Jurkat, Clone E6-1 (cell line): ENCODE results near the gene OR6B3.
"Not testable (repeated sequence)": the region's sequence is repeated elsewhere in the genome, so short reads cannot be mapped to it uniquely, and the experiment has no call there.

Experiments
- DNase-seq: peaks from one replicate; pipeline ENCODE4 v3.0.0-alpha.2; 2011; ENCODE audit warnings: low read depth, low spot score
- H3K4me3 ChIP-seq: 2 replicates; pipeline ENCODE4 v1.5.1; 2011; ENCODE audit warnings: mild to moderate bottlenecking, low read length, control low read depth, moderate library complexity

The OR6B3 gene

DNA sequence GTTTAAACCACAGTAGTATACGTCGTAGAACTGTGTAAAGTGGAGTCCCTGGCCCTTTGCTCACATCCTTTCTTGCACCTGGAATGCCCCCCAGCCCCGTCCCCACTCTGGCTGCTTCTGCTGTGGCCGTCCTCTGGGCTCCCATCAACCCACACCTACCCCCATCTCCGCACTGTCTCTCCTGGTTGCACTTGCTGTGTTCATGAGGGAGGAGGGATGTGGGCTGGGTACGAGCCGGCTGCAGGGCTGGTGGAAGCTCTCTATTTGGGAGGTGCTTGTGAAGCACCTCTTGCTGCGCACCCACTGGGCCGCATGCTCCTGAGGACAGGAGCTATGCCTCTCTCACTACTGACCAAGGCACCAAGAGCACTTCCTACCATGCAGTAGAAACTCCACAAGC, 5.1 kb downstream of the OR6B3 start:
- no peak for DNase-seq
- H3K4me3 ChIP-seq: no peak overlapping the region

DNA sequence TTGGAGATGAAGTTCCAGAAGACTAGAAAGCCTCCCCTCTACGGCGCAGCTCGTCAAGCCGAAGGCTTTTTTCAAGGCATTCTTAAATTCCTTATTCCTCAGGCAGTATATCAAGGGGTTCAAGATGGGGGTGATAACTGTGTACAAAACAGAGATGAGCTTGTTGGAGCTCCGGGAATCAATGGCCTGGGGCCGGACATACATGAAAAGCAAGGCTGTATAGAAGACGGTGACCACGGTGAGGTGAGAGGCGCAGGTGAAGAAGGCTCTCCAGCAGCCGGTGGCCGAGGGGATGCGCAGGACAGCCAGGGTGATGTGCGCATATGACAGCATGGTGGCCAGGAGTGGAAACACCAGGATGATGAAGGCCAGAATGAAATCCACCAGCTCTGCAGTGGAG, 8.2 kb downstream of the OR6B3 start:
- H3K4me3 ChIP-seq: no peak overlapping the region
- DNase-seq: no peak

DNA sequence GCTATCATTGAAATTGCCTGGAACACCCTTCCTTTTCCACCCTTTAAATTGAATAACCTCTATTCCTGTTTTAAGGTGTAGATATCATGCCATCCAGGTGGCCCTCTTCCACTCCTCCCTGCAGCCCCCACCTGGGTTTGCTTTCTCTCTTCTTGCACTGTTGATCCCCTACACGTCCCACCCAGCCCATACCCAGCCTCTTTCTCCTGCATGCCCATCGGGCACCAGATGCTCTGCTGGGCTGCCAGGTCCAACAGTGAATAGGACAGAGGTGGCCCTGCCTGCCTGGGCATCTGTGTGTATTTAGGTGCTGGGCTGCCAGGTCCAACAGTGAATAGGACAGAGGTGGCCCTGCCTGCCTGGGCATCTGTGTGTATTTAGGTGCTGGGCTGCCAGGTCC, 9.2 kb downstream of the OR6B3 start:
- H3K4me3 ChIP-seq, DNase-seq: not testable (repeated sequence)

DNA sequence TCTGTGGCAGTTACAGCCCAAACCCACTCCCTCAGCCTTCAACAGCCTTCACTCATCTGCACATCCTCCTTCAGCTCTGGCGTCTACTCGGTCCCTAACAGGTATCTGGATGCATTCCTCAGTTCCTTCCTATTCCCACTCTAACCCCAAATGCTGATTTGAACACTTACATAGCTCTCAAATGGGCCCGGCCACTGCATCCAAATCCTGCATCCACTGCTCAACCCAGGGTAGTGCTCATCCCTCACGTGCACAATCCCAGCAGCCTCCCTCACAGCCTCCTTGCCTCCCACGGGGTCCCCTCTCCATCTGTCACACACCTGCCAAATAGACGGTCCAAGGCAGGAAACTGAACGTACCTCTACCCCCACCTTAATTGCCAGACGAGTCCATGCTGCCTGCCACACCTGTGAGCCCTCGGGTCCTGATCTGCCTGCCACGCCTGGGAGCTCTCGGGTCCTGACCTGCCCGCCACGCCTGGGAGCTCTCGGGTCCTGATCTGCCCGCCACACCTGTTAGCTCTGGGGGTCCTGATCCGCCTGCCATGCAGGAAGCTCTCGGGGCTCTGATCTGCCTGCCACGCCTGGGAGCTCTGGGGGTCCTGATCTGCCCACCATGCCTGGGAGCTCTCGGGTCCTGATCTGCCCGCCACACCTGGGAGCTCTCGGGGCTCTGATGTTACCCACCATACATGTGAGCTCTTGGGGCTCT, 9.9 kb downstream of the OR6B3 start:
- no peak overlapping the region for H3K4me3 ChIP-seq
- no peak for DNase-seq

DNA sequence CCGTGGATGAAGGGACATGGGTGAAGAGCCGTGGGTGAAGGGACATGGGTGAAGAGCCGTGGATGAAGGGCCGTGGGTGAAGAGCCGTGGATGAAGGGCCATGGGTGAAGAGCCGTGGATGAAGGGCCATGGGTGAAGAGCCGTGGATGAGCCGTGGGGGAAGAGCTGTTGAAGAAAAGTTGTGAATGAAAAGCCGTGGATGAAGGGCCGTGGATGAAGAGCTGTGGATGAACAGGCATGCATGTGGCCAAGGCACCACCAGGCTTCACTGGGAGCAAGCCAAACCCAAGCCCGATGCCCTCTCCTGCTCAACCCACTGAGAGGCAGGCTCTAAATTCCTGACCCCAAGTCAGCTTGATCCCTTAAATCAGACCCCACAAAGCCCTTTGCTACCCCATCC, 10.6 kb downstream of the OR6B3 start:
- DNase-seq: no peak
- no peak overlapping the region for H3K4me3 ChIP-seq

DNA sequence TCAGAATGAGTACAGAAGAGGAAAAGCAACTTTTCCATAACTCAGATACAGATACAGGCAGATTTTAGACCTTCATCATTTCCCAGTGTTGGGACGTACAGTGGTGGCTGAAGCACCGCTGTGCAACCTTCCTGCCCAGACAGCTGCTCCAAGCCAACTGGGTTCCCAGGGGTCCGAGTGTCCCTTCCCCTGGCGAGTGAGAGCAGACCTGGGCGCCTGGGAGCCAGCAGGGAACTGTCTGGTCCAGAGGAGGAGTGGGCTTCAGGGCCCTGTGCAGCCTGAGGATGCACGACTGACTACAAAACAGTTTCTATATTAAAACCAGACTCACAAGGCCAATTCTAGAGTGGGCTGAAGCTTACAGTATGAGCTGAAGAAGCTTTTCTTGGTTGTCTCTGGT, 12.0 kb downstream of the OR6B3 start:
- no peak overlapping the region for H3K4me3 ChIP-seq
- DNase-seq: no peak

DNA sequence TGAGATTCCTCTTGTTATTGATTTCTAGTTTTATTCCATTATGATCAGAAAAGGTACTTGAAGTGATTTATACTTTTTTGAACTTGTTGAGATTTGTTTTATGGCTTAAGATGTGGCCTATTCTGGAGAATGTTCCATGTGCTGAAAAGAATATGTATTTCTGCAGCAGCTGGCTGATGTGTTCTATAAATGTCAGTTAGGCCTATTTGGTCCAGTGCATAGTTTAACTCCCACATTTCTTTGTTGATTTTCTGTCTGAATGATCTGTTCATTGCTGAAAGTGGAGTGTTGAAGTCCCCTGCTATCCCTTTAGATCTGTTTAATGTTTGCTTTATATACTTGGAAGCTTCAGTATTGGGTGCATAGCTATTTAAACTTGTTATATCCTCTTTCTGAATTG, 16.0 kb downstream of the OR6B3 start:
- no peak for DNase-seq
- no peak overlapping the region for H3K4me3 ChIP-seq

DNA sequence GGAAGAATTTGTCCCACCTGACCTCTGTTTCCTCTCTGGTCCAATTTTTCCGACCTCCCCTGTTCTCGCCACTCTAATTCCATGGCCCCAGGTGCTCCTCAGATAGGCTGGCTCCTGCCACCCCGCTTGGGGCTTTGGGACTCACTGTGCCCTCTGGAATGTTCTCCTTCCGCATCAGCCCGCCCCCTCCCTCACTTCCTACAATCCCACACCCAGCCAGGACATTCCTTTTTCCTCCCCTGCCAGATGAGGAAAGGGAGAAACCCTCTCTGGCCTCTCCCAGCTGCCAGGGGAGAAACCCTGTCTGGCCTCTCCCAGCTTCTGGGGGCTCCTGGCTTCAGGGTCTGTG, 20.0 kb downstream of the OR6B3 start:
- H3K4me3 ChIP-seq: no peak overlapping the region
- no peak for DNase-seq

DNA sequence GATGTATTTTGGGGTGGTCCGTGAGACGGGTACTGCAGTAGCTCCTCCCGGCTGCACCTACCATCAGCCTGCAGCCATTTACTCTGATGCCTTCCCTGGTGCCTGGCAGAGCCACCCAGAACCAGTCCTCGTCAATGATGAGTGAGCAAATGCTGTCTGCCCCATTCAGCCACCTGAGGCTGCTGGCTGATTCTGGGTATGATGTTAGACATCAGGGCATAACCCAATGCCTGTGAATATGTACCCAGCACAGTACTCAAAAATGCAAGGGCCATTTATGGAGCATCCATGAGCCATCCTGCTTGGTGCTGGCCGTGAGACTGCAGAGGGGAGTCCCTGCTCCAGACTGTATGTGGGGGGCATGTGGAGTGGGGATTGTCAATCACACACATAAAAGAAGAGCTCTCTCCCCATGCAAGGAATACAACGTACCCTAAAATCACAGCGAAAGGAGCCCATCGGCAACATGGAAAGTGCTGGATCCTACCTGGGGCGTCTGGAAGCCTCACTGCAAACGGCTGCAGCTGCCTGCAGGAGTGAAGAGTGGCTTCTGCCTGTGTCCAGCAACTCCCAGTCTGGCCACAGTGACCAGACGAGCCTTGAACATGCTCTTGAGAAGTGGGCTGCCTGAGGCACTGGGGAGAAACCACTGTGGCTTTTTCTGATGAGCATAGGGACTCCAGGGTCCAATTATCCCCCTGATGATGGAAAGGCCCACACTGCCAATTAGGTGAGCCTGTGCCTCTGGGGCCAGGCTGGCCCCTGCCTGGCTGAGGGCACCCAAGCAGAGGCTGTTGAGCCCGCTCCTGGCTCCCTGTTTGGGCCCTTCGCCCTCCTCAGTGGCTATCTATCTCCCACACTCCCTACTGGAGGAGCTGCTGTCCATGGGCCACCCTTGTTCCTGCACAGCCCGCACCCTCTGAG, 20.7 kb downstream of the OR6B3 start:
- no peak overlapping the region for H3K4me3 ChIP-seq
- no peak for DNase-seq

DNA sequence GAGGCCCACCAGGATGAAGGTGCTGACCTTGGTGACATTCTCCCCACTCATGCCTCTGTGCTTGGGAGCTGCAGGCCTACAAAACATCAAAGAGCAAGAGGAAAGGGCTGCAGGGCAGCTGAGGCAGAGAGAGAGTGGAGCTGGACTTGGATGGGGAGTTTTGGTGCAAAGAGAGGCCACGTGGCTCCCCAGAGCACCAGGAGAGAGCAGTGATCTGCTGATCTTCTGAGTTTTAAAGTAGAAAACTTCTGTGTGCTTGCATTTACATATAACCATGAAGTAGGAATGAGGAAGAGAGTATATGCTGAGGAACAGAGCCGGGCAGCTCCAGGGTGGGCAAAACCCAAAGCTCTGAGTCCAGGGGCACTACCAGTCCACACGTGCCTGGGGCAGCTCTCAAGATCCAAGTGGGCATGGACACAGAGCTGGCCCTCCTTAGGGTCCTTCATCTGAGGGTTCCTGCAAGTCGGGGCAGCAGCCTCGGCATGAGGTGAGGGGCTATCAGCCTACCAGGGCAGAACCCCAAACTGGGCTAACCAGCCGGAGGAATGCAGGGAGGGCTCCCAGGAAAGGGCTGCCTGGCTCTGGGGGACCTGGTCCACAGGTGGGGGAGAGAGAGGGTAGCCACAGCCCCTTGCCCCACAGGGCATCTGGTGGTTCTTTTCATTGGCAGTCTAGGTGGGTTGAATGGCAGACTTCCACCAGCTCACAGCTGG, 22.8 kb downstream of the OR6B3 start, which contains the start of gene OR6B2:
OR6B2 (minus strand) TSS at position 51 of the 716 bp plus-strand sequence; CDS start at position 51, 0 bp downstream.
- no peak within 1 kb of the TSS for H3K4me3 ChIP-seq
- DNase-seq: no peak

DNA sequence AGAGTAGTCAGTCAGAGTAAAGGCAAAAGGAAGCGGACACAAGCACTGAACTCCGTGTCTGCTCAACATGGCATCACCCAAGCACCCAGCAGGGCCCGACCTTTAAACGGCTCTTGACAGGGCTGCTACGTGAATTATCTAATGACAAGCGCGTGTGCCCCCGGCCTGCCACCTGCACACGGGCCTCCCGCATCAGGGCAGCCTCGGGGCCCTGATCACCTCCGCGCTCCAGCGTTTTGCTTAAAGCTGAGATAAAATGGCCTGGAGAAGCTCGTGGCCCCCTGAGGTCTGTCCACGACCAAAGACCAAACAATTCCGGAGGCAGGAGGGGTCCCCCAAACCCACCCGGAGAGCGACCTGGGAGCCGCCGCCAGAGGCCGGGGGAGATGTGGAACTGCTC, 28.6 kb downstream of the OR6B3 start:
- peak; percentile 5 for DNase-seq
- peak overlapping the region; percentile 67 for H3K4me3 ChIP-seq

DNA sequence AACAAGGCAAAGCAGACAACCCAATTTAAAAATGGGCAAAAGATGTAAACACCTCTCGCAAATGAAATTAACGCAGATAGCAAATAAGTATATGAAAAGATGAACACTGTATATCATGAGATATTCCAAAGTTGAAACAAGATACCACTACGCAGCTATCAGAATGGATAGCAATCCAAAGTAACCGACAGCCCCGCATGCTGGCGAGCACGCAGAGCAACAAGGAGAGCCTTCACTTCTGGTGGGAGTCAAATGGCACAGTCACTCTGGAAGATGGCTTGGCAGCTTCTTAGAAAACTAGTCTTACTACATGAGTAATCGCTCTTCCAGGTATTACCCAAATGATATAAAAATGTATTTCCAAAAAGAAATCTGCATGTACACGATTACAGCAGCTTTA, 29.5 kb downstream of the OR6B3 start:
- DNase-seq: no peak

DNA sequence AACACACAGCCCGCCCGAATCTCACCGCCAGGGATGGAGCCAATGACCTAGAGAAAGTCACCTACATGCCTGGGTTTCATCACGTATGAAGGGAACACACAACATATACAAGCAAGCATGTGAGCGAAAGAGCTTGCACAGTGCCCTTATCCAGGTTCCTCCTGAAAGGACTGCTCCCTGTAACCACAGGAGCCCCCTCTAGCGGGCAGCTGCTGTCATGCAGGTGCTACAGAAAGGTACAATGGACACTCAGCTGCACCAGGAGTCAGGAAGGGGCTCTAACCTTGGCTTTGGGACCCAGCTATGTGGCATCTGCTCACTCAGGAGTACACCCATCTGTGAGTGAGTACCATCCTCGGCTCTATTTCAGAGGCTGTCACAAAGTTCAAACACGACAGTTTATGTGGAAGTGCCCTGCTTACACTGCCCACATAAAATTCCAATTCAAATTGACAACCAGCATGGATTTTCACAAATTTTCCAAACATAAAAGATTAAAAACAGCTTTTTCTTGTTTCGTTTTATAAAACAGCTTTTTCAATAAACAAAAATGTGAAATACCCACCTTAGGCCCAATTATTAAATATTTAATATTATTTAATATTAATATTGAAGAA, 31.7 kb downstream of the OR6B3 start:
- peak; percentile 45 for DNase-seq
- no peak overlapping the region for H3K4me3 ChIP-seq

More for the DNA sequence above, 29.5 kb downstream of the OR6B3 start:
- H3K4me3 ChIP-seq: peak overlapping the region; percentile 67

DNA sequence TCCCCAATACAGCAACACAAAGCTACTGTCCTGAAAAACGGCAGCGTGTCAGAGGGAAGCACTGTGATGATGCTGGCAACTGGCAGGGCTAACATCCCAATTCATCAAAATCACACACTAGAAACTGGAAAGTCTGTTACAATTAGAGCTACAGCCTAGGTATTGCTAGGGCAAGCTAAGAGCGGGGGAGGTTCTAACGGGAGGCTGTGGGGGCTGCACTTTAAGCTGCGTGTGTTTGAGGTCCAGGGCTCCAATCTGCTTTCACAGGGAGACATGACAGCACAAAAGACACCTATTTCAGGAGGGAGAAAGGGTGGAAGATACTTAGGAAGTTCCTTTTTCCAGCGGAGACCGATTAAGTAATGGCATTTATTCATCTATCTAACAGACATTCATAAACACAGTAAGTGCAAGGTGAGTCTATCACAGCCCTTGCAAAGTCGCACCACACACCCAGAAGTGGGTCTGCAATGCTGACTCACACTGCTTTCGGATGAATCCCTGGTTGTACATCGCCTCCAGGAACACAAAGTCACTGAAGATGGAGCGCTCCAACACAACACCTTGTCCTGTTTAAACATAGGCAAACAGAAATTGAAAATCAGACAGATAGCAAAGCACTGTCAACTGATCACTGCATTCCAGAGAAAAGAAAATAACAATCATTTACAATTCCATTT, 35.1 kb downstream of the OR6B3 start:
- H3K4me3 ChIP-seq: no peak overlapping the region
- no peak for DNase-seq

DNA sequence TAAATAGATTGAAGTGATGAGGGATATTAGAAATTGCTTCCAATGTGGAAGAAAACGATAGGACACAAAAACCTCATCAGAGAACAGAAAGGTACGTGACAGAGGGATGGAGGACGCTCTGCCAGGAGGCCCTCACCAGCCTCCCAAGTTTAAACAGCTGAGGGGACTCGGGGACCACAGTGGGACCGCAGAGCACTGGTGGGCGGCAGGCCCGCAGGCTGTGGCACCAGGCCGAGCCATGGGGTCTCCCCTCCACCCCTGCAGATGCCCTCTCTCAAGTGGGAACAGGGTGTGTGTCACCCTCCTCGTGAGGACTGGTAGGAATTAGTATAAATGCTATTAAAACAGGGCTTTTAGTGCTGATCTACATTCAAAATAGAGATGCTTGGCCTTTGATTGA, 39.0 kb downstream of the OR6B3 start:
- no peak for DNase-seq
- H3K4me3 ChIP-seq: no peak overlapping the region

DNA sequence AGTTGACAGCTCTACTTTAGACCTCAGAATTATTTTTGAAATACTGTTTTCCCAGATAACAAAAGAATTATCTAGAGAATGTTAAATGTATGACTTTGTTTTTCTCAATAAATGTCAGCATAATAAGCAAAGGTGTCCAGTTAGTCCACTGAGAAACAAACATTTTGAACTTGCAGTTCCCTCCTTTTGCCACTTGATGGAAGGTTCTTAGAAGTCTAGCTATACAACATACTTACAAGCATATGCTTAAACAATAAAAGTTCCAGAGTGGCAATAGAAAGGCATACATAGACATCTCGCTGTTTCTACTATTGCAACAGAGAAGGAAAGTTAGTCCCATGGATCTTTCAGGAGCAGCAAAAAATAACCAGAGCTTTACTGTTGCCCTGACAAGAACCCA, 40.0 kb downstream of the OR6B3 start:
- H3K4me3 ChIP-seq: no peak overlapping the region
- DNase-seq: no peak

DNA sequence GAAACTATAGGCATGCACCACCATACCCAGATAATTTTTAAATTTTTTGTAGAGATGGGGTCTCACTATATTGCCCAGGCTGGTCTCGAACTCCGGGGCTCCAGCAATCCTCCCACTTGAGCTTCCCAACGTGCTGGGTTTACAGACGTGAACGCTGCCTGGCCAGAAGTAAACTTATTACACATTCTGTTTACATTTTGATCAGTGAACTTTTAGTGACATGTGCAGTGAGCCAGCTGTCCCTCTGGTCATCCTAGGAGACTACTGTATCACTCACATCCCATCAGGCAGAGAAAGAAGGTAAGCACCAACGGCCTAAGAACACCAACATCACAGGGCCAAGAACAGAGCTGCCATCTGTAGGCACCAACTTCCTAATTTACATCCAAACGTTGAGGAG, 50.3 kb downstream of the OR6B3 start:
- no peak overlapping the region for H3K4me3 ChIP-seq
- no peak for DNase-seq

DNA sequence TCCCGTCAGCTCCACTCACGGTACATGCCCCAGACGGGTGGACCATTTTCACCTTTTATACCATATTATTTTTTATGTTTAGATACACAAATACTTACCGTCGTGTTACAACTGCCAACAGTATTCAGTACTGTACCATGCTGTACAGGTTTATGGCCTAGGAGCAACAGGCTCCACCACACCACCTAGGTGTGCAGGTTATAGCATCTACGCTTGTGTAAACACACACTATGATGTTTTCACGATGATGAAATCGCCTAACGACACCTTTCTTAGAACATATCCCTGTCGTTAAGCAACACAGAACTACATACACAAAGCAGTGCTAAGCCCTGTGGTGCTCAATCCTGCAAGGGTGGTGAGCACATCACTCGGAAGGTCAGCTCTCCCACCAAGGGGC, 52.6 kb downstream of the OR6B3 start:
- no peak overlapping the region for H3K4me3 ChIP-seq
- DNase-seq: no peak
